ENCODE results near the gene HYAL3.

The HYAL3 gene

GRCh38 chr3:50298836-50299637 is at the start of gene HYAL3, which contains the start of gene NAA80:
HYAL3 (minus strand) TSS chr3:50299405; CDS start chr3:50295602, 3,803 bp downstream.
NAA80 (minus strand) TSS chr3:50299405; CDS start chr3:50297463, 1,942 bp downstream.
- DNase-seq, result peak; percentile 99 to 100

- DNase-seq, result peak; percentile 44 to 51
Measured at GRCh38 chr3:50347187-50347813, 48.1 kb upstream of the HYAL3 start.

GRCh38 chr3:50345586-50346234 is 46.5 kb upstream of the HYAL3 start, which contains the start of gene ZMYND10:
ZMYND10 (minus strand) TSS chr3:50345732; CDS start chr3:50345579, 153 bp downstream.
- DNase-seq, result no peak

- no peak for DNase-seq
Measured at GRCh38 chr3:50345008-50345407, 45.8 kb upstream of the HYAL3 start.

- no peak for DNase-seq
Measured at GRCh38 chr3:50342813-50343633, 43.8 kb upstream of the HYAL3 start.

GRCh38 chr3:50341996-50342650 is 42.9 kb upstream of the HYAL3 start:
- DNase-seq, result no peak

GRCh38 chr3:50341537-50341936 is 42.3 kb upstream of the HYAL3 start:
- no peak for DNase-seq

GRCh38 chr3:50340448-50341329 is 41.5 kb upstream of the HYAL3 start, which contains the start of gene RASSF1:
RASSF1 (minus strand) TSS chr3:50340836; CDS start chr3:50340805, 31 bp downstream.
- peak in 1 of 2 donors; percentile 25 for DNase-seq

GRCh38 chr3:50340147-50340447 is 40.9 kb upstream of the HYAL3 start:
- DNase-seq, result no peak

- no peak for DNase-seq
Measured at GRCh38 chr3:50339485-50340146, 40.4 kb upstream of the HYAL3 start.

GRCh38 chr3:50338965-50339364 is 39.8 kb upstream of the HYAL3 start:
- DNase-seq, result no peak

- DNase-seq, result peak; percentile 94 to 97
Measured at GRCh38 chr3:50337175-50337861, 38.1 kb upstream of the HYAL3 start.

- no peak for DNase-seq
Measured at GRCh38 chr3:50336452-50337174, 37.4 kb upstream of the HYAL3 start.

GRCh38 chr3:50334339-50335075 is 35.3 kb upstream of the HYAL3 start:
- DNase-seq, result no peak

GRCh38 chr3:50333744-50334328 is 34.6 kb upstream of the HYAL3 start:
- DNase-seq, result no peak

- DNase-seq, result no peak
Measured at GRCh38 chr3:50331364-50331907, 32.2 kb upstream of the HYAL3 start.

- DNase-seq, result no peak
Measured at GRCh38 chr3:50330330-50330729, 31.1 kb upstream of the HYAL3 start.
